Measurements from ENCODE around the gene ATCAY. TPM values are rescaled to one million over a fixed set of nuclear protein-coding genes. Genes with fewer than 3 reads are reported as not detected.

ATCAY gene
- 0.03 to 0.16 TPM (median 0.11 TPM) in 5 replicates for total RNA-seq (2022; extraction: Qiagen RNA extraction)

GRCh38 chr19:3880471-3881271, at the start of gene ATCAY:
ATCAY (plus strand) TSS chr19:3880685; CDS start chr19:3885768, 5,083 bp downstream.

GRCh38 chr19:3868770-3869456, 11.6 kb upstream of the ATCAY start, which contains the start of gene ZFR2:
ZFR2 (minus strand) TSS chr19:3869038; CDS start chr19:3869017, 21 bp downstream.

GRCh38 chr19:3932931-3933810, 52.7 kb downstream of the ATCAY start, which contains the start of gene NMRK2:
NMRK2 (plus strand) TSS chr19:3933069; CDS start chr19:3933672, 603 bp downstream.

GRCh38 chr19:3970808-3971598, 90.5 kb downstream of the ATCAY start, which contains the start of gene DAPK3:
DAPK3 (minus strand) TSS chr19:3971099; CDS start chr19:3969735, 1,364 bp downstream.

Other genes with a start within 250 kb of the ATCAY start
- gene PIP5K1C, start 180.2 kb upstream of the ATCAY start, total RNA-seq (2022; extraction: Qiagen RNA extraction) = 7.6 to 12.8 TPM (median 11.8 TPM) in 5 replicates
- gene TJP3, start 172.3 kb upstream of the ATCAY start, total RNA-seq (2022; extraction: Qiagen RNA extraction) = 0.54 to 1.1 TPM (median 0.65 TPM) in 5 replicates
- gene APBA3, start 119.0 kb upstream of the ATCAY start, total RNA-seq (2022; extraction: Qiagen RNA extraction) = 7.2 to 13.1 TPM (median 10.9 TPM) in 5 replicates
- 64.2 to 71.8 TPM (median 65.5 TPM) in 5 replicates for gene MRPL54, start 118.0 kb upstream of the ATCAY start, total RNA-seq (2022; extraction: Qiagen RNA extraction)
- not detected in 5 replicates for gene RAX2, start 108.5 kb upstream of the ATCAY start, total RNA-seq (2022; extraction: Qiagen RNA extraction)
- gene MATK, start 94.3 kb upstream of the ATCAY start, total RNA-seq (2022; extraction: Qiagen RNA extraction) = 0.98 to 1.7 TPM (median 1.4 TPM) in 5 replicates
- not detected in 5 replicates for gene ZFR2, start 11.6 kb upstream of the ATCAY start, total RNA-seq (2022; extraction: Qiagen RNA extraction)
- gene NMRK2, start 52.4 kb downstream of the ATCAY start, total RNA-seq (2022; extraction: Qiagen RNA extraction) = not detected in 5 replicates
- 42.5 to 44.8 TPM (median 44.2 TPM) in 5 replicates for gene DAPK3, start 90.4 kb downstream of the ATCAY start, total RNA-seq (2022; extraction: Qiagen RNA extraction)
- gene EEF2, start 104.8 kb downstream of the ATCAY start, total RNA-seq (2022; extraction: Qiagen RNA extraction) = 792 to 1,097 TPM (median 1,030 TPM) in 5 replicates
- gene PIAS4, start 127.1 kb downstream of the ATCAY start, total RNA-seq (2022; extraction: Qiagen RNA extraction) = 13.9 to 19.5 TPM (median 15.7 TPM) in 5 replicates
- gene ZBTB7A, start 186.2 kb downstream of the ATCAY start, total RNA-seq (2022; extraction: Qiagen RNA extraction) = 13.3 to 25.2 TPM (median 22.1 TPM) in 5 replicates
- gene MAP2K2, start 243.4 kb downstream of the ATCAY start, total RNA-seq (2022; extraction: Qiagen RNA extraction) = 120 to 184 TPM (median 158 TPM) in 5 replicates